Panc1 (cell line): ENCODE results near the gene ENTREP1. TPM values are rescaled to one million over a fixed set of nuclear protein-coding genes. Genes with fewer than 3 reads are reported as not detected.

Source experiments
- ATAC-seq: fragments of 200-7000 bp; cut with Tn5 transposase; 2 replicates; pipeline ENCODE4 v1.9.1; 2020; ENCODE audit warnings: mild to moderate bottlenecking, moderate library complexity
- BruUV-seq: library from RNA; stranded (reverse); fragments of 400-500 nt; replicated peaks from 2 replicates; lab custom pipeline; 2021; lab: Mats Ljungman, UMichigan
- CTCF ChIA-PET: fragments of 300-600 bp; sonication (Branson Sonifier 250); formaldehyde crosslinking; loops from one replicate; lab custom pipeline; 2022; ENCODE audit warnings: antibody characterized with exemption; lab: Charles Lee
- POLR2A ChIA-PET: fragments of 300-600 bp; sonication (Branson Sonifier 250); formaldehyde crosslinking; loops from one replicate; lab custom pipeline; 2022; ENCODE audit warnings: antibody characterized with exemption; lab: Charles Lee
- DNase-seq: peaks from one replicate; pipeline ENCODE4 v3.0.0-alpha.2; 2010; ENCODE audit warnings: low read depth, low spot score
- H3K27ac ChIP-seq: 2 replicates; pipeline ENCODE4 v1.5.1; 2011; ENCODE audit warnings: mild to moderate bottlenecking, low read length, inconsistent platforms
- H3K27me3 ChIP-seq: fragments of 200-500 bp; sonication (Bioruptor generic); 2 replicates; pipeline ENCODE4 v1.6.0; 2014; ENCODE audit warnings: low read length, inconsistent platforms; ENCODE audit not compliant: control insufficient read depth, insufficient read depth
- H3K36me3 ChIP-seq: fragments of 200-500 bp; sonication (Bioruptor generic); 2 replicates; pipeline ENCODE4 v1.5.1; 2014; ENCODE audit warnings: inconsistent platforms, mild to moderate bottlenecking, low read length, moderate library complexity; ENCODE audit not compliant: control insufficient read depth, insufficient read depth
- H3K4me1 ChIP-seq: 2 replicates; pipeline ENCODE4 v1.5.1; 2011; ENCODE audit warnings: inconsistent platforms, mild to moderate bottlenecking, low read length, moderate library complexity; ENCODE audit not compliant: control insufficient read depth, insufficient read depth
- H3K4me3 ChIP-seq, 2 experiments: 2 replicates each; pipeline ENCODE4 v1.5.1; 2011 to 2012; ENCODE audit warnings: low read depth in 2 of 2, low read length in 2 of 2, mild to moderate bottlenecking in 2 of 2, inconsistent platforms in 1 of 2, moderate library complexity in 1 of 2
- H3K9me3 ChIP-seq: fragments of 200-500 bp; sonication (Bioruptor generic); 2 replicates; pipeline ENCODE4 v1.5.1; 2014; ENCODE audit warnings: low read depth, mild to moderate bottlenecking, inconsistent platforms, low read length, moderate library complexity; ENCODE audit not compliant: control insufficient read depth, insufficient read depth
- CTCF ChIP-seq: fragments of 450-650 bp; IDR thresholded peaks from 2 replicates; pipeline ENCODE4 v1.5.1; 2017; ENCODE audit warnings: mild to moderate bottlenecking
- POLR2AphosphoS5 ChIP-seq: IDR thresholded peaks from 2 replicates; pipeline ENCODE4 v1.6.1; 2012; ENCODE audit warnings: mild to moderate bottlenecking, low read depth, low read length, moderate library complexity
- REST ChIP-seq, 2 experiments: IDR thresholded peaks; 2 replicates each; pipeline ENCODE4 v1.6.1; 2011 to 2012; ENCODE audit warnings: low read depth in 2 of 2, control low read depth in 1 of 2, low read length in 1 of 2, mild to moderate bottlenecking in 1 of 2, moderate library complexity in 1 of 2; ENCODE audit not compliant: insufficient read depth in 1 of 2
- SIN3A ChIP-seq: IDR thresholded peaks from 2 replicates; pipeline ENCODE4 v1.6.1; 2012; ENCODE audit warnings: low read depth, mild to moderate bottlenecking, low read length, moderate library complexity, borderline replicate concordance; ENCODE audit not compliant: insufficient read depth
- TCF7L2 ChIP-seq: IDR thresholded peaks from 2 replicates; pipeline ENCODE4 v1.6.1; 2011; ENCODE audit warnings: mild to moderate bottlenecking, low read depth, low read length, inconsistent platforms
- in situ Hi-C: cut with HindIII; loops from 2 replicates; pipeline ENCODE4 v1.10.0; 2016; ENCODE audit warnings: low sequenced_read_pairs, low pct_unique_long_range_greater_than_20kb
- intact Hi-C: fragments of 100-400 bp; cut with micrococcal nuclease; formaldehyde crosslinking; loops from one replicate; pipeline ENCODE4 v1.10.0; 2022; ENCODE audit not compliant: unreplicated experiment
- total RNA-seq: library from RNA; stranded (reverse); gene quantifications from one replicate; pipeline ENCODE4 v1.2.1, GENCODE V29; 2021; ENCODE audit not compliant: unreplicated experiment

Gene ENTREP1
- total RNA-seq, 1 experiment from 2014 or later: 0.13 TPM

GRCh38 chr9:69412741-69413150 lies 87.7 kb downstream of the ENTREP1 start:
- ATAC-seq (peak; percentile 100), DNase-seq (no peak)
- H3K27me3 ChIP-seq: no peaks in the 10 kb centered on the region
- no peak overlapping the region for H3K27ac ChIP-seq
- BruUV-seq: no TSS peak
- no peaks in the 10 kb centered on the region for H3K4me1 ChIP-seq
- TF ChIP-seq SIN3A (no peak), CTCF (peak; percentile 82)
- peak overlapping the region in 1 of 2 experiments; percentile 33; a peak in 2 of 4 replicates for H3K4me3 ChIP-seq
- H3K36me3 ChIP-seq: no peaks in the 10 kb centered on the region
- ChIA-PET POLR2A (no interaction called here), CTCF (no interaction called here)
- intact Hi-C loops (no loop called here), in situ Hi-C loops (no loop called here)
- H3K9me3 ChIP-seq: no peaks in the 10 kb centered on the region

- H3K27ac ChIP-seq: no peak overlapping the region
- H3K4me1 ChIP-seq: no peaks in the 10 kb centered on the region
- no peaks in the 10 kb centered on the region for H3K36me3 ChIP-seq
- TF ChIP-seq REST (IDR thresholded peaks at IDR 0.05; ENCODE audit: insufficient read depth in 1 of 2, low read depth in 2 of 2, low read length in 1 of 2) (no peak), CTCF (no peak), POLR2AphosphoS5 (no peak), TCF7L2 (no peak), SIN3A (no peak)
- DNase-seq (no peak), ATAC-seq (no peak)
- no peak overlapping the region for H3K4me3 ChIP-seq
- H3K9me3 ChIP-seq: no peaks in the 10 kb centered on the region
- BruUV-seq: no TSS peak
- intact Hi-C loops: loop anchor here (5.0 kb wide), 1 partner anchor 497 kb away; no protein-coding TSS in a partner anchor
- ChIA-PET CTCF (no interaction called here), POLR2A (no interaction called here)
- no peaks in the 10 kb centered on the region for H3K27me3 ChIP-seq
- in situ Hi-C loops: no loop called here
Measured at GRCh38 chr9:69420611-69421270, 95.7 kb downstream of the ENTREP1 start.
